ENCODE measurements around the gene DKKL1.

DNA sequence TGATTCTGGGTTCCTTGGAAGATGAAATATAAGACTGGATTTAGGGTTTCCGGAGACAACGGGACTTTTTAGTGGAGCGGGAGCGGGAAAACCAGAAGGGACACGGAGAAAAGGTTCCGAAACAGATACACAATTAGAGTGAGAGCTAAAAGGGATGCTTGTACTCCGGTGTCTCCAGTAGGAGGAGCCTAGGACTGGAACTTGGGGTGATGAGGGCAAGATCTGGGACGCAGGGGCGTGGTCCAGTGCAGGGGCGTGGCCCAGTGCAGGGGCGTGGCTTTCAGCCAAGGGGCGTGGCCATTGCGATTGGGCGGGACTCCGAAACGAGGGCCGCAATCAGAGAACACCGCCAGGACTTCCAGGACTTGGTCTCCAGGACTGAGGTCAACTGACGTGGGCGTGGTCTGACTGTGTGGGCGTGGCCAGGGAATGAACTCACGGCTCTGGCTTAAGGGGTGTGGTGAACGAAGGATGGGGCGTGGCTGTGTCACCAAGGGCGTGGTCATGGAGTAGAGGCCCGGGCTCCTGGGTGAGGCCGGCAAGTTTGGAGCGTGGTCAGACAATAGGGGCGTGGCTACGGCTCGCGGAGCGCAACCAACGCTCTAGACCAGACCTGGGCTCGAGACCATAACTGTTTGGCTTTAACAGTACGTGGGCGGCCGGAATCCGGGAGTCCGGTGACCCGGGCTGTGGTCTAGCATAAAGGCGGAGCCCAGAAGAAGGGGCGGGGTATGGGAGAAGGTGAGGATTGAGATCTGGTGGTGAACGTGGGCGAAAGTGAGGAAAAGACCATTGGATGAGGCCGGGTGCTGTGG is at the start of gene DKKL1:
- TF ChIP-seq, protein P1, sequence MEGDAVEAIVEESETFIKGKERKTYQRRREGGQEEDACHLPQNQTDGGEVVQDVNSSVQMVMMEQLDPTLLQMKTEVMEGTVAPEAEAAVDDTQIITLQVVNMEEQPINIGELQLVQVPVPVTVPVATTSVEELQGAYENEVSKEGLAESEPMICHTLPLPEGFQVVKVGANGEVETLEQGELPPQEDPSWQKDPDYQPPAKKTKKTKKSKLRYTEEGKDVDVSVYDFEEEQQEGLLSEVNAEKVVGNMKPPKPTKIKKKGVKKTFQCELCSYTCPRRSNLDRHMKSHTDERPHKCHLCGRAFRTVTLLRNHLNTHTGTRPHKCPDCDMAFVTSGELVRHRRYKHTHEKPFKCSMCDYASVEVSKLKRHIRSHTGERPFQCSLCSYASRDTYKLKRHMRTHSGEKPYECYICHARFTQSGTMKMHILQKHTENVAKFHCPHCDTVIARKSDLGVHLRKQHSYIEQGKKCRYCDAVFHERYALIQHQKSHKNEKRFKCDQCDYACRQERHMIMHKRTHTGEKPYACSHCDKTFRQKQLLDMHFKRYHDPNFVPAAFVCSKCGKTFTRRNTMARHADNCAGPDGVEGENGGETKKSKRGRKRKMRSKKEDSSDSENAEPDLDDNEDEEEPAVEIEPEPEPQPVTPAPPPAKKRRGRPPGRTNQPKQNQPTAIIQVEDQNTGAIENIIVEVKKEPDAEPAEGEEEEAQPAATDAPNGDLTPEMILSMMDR (IDR thresholded peaks at IDR 0.05; ENCODE audit: borderline replicate concordance, extremely low read depth, low read length, poor library complexity, severe bottlenecking): no peak
- no peak for TF ChIP-seq EZH2 (IDR thresholded peaks at IDR 0.05; ENCODE audit: borderline replicate concordance, low read depth, low read length, severe bottlenecking)

All from DND-41 (cell line).